ENCODE measurements around the gene DENND5B.
"Not testable (repeated sequence)": the region's sequence is repeated elsewhere in the genome, so short reads cannot be mapped to it uniquely, and the experiment has no call there.

DENND5B gene

GRCh38 chr12:31557707-31558106, 33.2 kb downstream of the DENND5B start:
- no peak for DNase-seq (ENCODE audit: low spot score)

GRCh38 chr12:31555466-31555865, 35.5 kb downstream of the DENND5B start:
- DNase-seq (ENCODE audit: low spot score) = not testable (repeated sequence)

- DNase-seq (ENCODE audit: low spot score) = not testable (repeated sequence)
Observed at GRCh38 chr12:31550590-31550989, 40.3 kb downstream of the DENND5B start.

- DNase-seq (ENCODE audit: low spot score) = no peak
Observed at GRCh38 chr12:31536672-31537071, 54.3 kb downstream of the DENND5B start.

DNA sequence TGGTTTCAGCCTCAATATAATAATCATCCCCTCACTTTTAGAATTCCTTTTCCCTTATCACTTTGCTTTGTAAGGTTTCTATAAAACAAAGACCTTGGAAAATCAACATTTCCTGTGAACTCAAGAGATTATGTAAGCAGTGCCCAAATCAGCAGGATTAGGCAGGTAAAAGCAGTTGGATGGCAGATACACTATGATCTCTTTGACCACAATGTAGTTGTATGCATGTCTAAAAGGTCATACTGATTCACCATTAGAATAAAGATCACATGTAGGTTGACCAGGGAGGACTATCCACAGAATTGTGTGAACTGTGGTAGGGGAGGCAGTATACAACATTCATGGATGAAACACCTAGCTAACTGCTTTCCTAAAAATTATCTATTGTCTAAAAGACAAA, 57.5 kb downstream of the DENND5B start:
- no peak for DNase-seq (ENCODE audit: low spot score)

- no peak for DNase-seq (ENCODE audit: low spot score)
Observed at GRCh38 chr12:31531893-31532292, 59.0 kb downstream of the DENND5B start.

- DNase-seq (ENCODE audit: low spot score) = no peak
Observed at GRCh38 chr12:31528095-31528494, 62.8 kb downstream of the DENND5B start.

DNA sequence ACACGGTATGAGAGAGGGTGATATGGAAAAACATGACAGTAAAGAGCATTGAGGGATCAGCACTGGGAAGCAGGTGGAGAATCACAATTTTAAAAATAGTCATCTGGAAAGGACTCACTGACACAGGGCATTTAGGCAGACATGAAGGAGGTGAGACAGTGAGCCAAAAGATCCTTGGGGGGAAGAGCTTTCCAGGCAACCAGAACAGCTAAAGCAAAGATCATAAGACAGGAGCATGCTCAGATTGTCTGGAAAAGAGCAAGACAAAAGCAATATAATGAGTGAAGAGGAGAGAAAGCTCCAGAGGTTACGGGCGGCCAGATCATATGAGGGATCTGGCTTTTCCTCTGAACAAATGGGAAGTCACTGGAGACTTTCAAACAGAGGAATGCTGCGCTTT, 63.9 kb downstream of the DENND5B start:
- no peak for DNase-seq (ENCODE audit: low spot score)

DNA sequence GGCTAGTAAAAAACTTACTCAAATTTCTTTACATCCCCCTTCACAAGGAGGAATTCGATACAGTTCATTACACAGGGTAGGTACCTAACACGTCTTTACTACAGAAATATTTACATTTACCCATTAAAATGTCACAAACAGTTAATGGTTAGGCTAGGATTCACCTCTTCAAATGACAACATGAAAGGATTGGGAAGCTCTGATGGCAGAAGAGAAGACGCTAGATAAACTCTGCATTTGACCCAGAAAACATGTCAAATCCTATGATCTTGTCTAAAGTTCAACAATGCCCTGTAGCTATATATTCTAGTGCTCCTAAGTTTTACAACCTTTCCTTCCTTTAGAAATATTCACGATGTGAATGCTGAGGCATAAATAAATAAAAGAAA, 64.8 kb downstream of the DENND5B start:
- no peak for DNase-seq (ENCODE audit: low spot score)

DNA sequence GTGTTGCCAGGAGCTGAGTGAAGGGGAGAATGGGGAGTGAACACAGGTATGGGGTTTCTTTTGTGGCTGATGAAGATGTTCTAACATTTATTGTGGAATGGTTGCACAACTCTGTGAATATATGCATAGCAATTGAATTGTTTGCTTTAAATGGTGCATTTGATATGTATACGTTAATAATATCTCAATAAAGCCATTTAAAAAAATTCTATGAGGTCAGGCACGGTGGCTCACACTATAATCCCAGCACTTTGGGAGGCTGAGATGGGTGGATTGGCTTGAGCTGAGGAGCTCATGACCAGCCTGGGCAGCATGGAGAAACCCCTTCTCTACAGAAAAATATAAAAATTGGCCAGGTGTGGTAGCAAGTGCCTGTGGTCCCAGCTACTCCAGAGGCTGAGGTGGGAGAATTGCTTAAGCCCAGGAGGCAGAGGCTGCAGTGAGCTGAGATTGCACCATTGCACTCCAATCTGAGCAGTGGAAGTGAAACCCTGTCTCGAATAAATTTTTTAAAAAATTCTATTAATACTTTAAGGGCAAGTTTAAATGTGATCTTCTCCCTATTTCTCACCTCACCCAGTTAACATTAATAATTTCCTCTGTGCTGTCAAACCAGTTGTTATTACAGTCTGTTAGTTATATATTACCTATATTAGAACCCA, 65.3 kb downstream of the DENND5B start:
- no peak for DNase-seq (ENCODE audit: low spot score)

- DNase-seq (ENCODE audit: low spot score) = no peak
Observed at GRCh38 chr12:31524791-31525495, 66.0 kb downstream of the DENND5B start.

DNA sequence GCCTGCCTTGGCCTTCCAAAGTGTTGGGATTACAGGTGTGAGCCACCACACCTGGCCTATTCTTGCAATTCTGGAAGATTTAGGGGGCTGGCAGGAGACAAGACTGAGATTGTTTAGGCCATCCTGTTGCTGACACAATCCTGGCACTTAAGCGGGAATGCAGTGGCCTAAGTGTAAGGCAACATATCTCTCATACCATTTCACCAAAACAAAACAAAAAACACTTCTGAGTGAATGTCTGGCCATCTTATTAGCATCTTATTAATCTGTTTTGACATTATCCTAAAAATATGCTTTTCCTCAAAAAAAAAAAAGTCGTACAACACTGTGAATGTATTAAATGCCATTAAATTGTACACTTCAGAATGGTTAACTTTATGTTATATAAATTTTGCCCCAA, 67.6 kb downstream of the DENND5B start:
- no peak for DNase-seq (ENCODE audit: low spot score)

GRCh38 chr12:31522607-31523006, 68.3 kb downstream of the DENND5B start:
- no peak for DNase-seq (ENCODE audit: low spot score)

DNA sequence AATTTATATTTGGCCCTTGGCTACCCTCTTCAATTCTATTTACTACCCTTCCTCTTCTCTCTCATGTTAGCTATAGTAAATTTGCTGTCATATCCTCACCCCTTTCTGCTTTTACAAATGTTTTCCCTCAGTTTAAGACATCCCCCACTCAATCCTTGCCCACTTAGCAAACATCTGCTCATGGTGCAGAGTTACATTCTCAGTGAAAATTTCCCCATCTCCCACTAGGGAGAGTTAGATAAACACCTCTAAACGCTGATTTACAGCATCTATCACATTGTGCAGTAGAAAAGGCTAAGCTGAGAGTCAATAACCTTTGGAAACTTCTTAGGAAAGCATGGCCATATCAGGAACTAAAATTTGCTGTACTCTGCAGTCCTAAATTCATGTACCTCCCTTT, 69.0 kb downstream of the DENND5B start:
- no peak for DNase-seq (ENCODE audit: low spot score)

- DNase-seq (ENCODE audit: low spot score) = no peak
Observed at GRCh38 chr12:31519511-31519910, 71.4 kb downstream of the DENND5B start.

DNA sequence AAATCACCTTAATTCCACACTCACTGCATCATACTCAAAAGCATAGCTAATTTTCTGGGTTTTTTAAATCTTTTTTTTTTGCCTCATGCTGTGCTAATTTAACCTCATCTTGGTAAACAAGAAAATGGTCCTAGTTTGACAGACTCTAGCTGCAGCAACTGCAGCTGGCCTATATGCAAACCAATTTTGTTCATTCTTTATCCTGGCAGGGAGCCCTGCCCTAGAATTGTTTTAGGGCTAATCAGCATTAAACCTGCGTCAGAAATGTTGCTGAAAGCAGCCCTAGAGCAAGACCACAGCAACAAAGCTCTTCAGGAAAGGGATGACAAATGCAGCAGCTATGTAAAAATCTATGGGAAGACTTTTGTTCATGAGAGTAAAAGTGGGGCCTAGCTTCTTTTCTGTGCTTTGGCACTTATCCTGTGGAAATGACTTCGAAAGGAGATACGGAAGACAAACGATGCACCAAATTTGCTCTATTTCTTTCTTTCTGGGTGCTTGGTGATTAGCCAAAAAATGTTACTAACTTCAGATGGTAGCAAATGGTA, 72.2 kb downstream of the DENND5B start:
- DNase-seq (ENCODE audit: low spot score) = no peak

- no peak for DNase-seq (ENCODE audit: low spot score)
Observed at GRCh38 chr12:31517994-31518393, 72.9 kb downstream of the DENND5B start.

DNA sequence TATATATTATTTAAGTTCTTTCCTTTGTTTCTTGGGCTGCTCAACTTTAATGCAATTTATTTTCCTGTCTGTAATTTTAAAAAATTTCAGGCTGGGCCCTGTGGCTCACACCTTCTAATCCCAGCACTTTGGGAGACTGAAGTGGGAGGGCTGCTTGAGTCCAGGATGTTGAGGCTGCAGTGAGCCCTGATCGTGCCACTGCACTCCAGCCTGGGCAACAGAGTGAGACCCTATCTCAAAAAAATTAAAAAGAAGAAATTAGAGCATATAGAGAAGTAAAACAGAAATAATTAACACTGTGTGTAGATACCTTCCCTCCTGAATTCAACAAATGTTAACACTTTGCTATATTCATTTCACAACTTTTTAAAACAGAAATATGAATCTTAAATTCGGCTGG, 74.2 kb downstream of the DENND5B start:
- DNase-seq (ENCODE audit: low spot score) = no peak

DNA sequence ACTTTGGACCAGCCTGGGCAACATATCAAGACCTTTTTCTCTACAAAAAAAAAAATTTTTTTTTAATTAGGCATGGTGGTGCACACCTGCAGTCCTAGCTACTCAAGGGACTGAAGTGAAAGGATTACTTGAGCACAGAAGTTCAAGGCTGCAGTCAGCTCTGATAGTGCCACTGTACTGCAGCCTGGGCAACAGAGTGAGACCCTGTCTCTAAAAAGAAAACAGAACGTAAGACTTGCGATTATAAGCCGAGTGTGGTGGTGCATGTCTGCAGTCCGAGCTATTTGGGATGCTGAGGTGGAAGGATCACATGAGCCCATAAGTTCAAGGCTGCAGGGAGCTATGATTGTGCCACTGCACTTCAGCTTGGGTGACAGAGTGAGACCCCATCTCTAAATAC, 76.0 kb downstream of the DENND5B start:
- DNase-seq (ENCODE audit: low spot score) = no peak

- no peak for DNase-seq (ENCODE audit: low spot score)
Observed at GRCh38 chr12:31510034-31510433, 80.9 kb downstream of the DENND5B start.

- no peak for DNase-seq (ENCODE audit: low spot score)
Observed at GRCh38 chr12:31508436-31509150, 82.3 kb downstream of the DENND5B start.

- no peak for DNase-seq (ENCODE audit: low spot score)
Observed at GRCh38 chr12:31507966-31508365, 83.0 kb downstream of the DENND5B start.
